Suppressor macrophage treated with lipopolysaccharide for 1 hour (primary cell): ENCODE data around the gene KLHL6.

Experiments used
- DNase-seq, 3 donors: peaks; one replicate each; pipeline ENCODE4 v3.0.0-alpha.2; 2020 to 2022

Gene KLHL6

DNA sequence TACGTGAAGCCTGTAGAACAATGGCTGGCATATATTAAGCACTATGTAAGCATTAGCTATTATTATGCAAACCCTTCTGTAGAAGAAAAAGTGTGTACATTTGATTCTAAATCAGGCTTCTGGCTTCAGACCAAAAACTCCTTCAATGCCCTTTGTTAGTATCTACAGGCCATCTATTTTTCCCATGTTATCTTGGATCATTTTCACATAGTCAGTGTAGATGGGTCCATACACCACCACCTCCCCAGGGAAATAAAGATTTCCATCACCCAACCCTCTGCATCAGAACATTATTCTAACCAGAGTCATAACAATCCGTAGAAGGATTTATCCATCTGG is 8.0 kb upstream of the KLHL6 start:
- DNase-seq: no peak

DNA sequence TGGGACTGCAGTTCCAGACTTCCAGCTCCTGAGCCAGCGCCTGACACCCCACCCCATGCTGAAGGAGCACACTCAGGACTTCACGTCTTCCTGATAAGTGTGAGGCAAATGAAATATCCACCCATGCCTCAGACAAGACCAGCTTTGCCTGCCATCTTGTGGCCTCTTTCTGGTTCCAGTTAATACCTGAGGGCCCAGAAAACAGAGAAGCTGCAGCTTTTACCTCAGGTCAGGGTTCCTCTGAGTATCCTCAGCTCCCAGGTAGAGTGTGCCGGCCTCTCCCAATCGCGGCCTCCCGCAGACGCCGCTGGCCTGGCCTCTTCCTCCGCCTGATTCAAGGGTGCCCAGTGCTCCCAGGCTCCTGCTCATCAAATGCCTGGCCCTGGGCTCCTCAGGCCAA is 5.1 kb upstream of the KLHL6 start:
- DNase-seq: peak in 1 of 3 donors; percentile 51

DNA sequence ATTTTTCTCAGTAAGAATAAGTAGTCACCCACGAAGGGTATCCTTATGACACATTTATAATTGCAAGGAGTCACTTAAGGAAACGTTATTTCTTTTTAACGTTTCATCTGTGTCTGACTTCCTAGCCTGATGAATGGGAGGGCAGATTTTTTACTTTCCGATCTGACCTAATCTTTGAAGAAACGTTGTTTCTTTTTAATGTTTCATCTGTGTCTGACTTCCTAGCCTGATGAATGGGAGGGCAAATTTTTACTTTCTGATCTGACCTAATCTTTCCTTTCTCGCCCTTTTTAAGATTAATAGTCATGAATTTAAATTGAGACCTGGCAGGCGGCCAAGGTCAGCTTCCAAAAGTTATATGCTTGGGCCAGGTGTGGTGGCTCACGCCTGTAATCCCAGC is 3.0 kb upstream of the KLHL6 start:
- peak in 1 of 3 donors; percentile 46 for DNase-seq

DNA sequence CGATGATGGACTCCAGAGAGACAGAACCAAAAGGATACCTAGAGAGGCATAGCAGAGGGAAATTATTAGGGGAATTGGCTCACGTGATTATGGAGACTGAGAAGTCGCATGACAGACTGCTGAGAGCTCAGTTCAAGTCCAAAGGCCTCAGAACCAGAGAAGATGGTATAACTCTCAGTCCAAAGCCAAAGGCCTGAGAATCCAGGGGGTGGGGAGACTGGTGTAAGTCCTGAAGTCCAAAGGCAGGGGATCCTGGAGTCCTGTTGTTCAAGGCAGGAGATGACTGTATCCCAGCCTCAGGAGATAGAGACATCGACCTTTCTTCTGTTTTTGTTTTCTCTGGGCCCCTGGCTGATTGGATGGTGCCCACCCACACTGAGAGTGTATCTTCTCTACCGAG is 1.2 kb upstream of the KLHL6 start:
- DNase-seq: no peak

DNA sequence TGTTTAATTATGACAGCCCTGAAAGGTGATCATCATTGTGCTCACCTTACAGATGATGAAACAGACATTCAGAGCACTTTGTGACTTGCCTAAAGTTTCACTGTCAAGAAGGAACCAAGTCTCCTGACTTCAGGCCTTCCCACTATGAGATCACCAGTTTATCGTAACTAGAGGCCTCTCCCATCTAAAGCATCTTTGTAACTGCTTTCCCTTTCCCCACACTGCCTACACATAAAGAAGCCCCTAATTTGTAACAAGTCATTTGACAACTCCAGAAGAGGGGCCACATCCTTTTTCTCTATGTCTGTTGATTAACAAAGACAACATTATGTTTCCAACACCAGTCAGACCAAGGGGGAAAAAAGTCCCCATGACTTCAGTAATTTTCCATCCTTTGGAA is 1.1 kb downstream of the KLHL6 start:
- peak; percentile 89 to 97 (median 95) for DNase-seq

DNA sequence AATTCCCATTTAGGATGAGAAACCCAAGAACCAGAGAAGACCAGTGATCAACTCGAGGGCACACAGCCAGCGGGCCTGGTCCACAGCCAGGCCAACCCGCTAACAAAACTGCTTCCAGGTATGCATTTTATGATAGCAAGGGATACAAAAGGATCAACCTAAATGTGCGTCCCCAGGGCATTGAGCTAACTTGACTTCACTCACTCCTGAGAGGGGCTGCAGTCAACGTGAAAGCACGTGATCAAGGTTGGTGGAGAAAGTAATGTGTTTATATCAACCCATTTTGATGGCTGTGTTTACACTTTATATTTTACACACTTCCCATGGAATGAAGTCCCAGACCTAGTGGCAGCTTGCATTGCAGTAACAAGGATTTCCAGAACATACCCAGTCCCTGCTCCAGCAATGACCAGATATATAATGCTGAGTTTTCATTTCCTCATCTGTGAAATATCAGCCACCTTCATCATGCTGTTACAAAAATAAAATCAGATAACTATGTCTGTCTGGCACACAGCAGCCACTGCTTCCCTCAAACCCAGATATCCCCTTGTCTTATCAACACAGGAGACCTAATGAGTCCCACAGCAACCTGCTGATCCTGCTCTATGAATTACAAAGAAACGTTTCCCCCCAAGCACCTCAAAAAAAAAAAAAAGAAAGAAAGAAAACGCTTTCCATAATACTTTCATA is 2.0 kb downstream of the KLHL6 start:
- DNase-seq: peak in 2 of 3 donors; percentile 44 to 51

DNA sequence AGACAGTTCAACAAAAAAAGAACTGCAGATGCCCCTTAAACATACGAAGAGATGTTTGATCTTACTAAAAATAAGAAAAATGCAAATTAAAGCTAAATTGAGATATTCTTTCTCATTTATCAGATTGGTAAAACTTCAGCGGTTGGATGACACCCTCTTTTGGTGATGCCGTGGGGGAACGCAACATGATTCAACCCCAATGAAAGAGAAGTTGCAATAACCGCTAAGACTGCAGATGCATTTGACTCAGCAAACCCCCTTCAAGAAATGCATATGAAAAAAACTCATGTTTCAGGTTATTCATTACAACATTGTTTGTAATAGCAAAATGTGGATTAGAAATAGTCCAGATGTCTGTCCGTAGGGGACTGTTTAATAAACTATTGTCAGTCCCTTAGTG is 3.6 kb downstream of the KLHL6 start:
- DNase-seq: peak; percentile 84 to 92 (median 91)

DNA sequence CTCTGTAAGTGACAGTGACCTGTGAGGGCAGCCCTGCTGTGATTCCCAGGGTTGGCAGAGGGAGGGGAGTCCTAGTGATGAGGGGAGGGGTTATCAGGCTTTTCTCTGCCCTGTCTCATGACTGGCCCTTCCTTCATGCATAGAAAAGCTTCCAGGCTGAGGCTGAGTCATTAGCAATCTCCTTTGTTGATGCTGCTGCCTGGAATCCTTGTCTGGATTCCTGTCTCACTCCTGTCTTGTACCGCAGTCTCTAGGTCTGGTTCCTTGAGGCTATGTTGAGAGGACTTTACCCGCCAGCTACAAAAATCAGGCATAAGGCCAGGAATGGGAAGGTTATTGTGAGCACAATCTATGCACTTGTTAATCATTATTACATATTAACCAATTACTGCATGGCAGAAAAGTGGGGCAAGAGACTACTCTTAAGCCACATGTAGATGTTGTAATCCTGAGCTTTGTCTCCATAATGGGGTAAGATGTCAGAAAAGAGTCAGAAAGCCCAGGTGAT is 7.2 kb downstream of the KLHL6 start:
- peak; percentile 58 to 62 (median 60) for DNase-seq

DNA sequence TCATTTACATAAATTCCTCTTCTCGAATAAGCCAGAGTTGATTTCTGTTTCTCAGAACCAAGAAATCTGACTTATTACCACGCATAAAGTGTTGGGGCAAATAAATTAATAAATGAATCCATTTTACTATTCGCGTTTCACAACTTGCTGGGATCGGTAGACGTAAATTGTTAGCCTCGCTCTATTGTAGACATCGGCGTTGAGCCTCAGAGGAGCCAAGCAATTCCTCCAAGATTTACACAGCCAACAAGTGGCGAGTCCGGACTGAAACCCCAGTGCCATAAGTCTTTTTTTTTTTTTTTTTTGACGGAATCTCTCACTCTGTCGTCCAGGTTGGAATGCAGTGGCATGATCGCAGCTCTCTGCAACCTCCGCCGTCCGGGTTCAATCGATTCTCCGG is 8.9 kb downstream of the KLHL6 start:
- DNase-seq: no peak

DNA sequence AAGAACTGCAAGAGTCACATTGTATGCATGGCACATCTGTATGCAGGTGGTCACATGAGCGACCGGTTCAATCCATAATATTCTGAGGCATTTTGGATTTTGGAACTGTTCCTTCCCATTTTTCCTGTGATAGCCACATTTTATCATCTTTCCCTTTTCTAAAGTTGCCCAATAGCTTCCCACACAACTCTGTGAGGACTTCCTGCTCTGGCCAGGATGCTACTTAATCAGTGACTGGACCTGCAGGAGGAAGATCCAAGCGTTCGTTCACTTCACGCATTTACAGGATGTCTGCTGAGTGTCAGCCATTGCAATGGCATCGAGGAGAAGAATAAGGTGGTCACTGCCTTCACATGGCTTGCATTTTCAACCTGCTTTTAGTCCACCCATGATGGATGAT is 9.8 kb downstream of the KLHL6 start:
- peak; percentile 57 to 74 (median 66) for DNase-seq

DNA sequence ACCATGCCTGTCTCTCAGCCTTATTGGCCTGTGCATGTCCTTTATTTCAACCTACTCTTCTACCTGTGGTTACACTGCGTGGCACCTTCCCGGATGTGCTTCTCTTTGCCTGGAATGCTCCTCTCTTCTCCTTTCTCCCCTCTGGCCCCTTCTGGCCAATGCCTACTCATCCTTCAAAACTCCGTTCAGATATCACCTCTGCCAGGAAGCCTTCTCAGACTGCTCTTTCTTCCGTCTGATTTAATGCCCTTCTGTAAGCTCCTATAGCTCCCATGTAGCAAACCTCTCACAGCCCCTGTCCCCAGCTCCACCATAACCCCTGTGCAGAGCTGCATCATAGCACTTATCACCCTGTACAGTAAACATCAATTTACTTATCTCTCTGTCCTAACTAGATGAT is 13.2 kb downstream of the KLHL6 start:
- no peak for DNase-seq

DNA sequence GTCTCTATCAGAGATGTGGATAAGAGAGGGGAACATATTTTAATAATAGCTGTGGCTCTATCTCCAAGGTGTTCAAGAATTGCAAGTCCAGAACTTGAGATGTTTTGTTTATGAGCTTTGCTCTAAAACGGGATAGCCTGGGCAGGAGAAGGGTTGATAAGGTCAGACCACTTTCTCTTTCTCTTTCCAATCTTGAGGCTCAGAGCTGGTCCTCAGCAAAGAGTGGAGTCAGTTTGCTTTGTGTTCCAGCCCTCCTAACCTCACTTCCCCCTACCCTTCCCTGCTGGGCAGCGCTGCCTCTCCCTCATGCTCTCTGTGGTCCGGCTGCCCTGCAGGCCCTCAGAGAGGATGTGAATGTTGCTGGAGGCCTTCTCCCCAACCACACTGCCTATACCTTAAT is 13.8 kb downstream of the KLHL6 start:
- DNase-seq: peak; percentile 51 to 72 (median 69)

DNA sequence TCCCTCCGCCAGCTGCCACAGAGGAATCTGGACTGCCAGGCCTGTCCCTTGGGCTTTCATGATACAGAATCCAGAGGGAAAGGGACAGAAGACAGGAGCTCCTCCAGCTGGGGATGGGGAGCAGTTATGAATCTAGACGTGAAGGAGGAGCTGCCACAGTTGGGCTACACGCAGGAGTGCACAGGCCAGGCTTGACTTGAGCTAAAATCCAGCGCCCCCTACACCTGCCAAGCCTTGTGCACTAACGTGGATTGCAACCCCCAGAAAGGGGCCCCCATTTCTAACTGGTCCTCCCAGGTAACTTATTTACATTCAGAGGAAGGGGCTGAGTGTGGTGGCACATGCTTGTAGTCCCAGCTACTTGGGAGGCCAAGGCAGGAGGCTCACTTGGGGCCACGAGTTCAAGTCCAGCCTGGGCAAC is 14.3 kb downstream of the KLHL6 start:
- DNase-seq: no peak

DNA sequence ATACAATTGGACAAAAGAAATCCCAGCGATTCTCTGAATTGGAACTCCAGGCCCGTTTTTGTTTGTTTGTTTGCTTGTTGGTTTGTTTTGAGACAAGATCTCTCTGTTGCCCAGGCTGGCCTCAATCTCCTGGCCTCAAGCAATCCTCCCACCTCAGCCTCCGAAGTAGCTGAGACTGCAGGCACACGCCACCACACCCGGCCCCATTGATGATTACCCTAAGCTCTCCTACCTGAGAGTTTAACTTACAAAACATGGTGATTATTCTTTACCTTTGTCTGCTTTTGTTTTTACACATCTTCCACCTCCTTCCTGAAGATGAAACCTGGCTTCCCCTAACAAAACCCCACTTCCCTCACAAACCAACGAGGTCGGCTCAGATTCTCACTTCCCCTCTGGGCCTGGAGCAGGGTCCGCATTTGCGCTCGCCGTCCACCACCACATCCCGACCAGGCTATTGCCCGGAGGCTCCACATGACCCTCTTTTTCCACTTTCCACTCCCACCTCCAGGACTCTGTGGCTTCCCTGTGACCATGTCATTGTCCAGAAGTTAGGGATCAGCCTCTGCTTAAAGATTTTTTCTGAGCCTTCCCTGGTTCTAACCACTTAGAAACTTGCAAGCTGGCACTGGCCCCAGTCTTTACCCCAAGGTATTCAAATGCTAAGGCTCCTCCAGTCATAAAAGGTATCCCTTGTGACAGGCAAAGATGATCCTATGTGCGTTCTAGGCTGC is 14.8 kb downstream of the KLHL6 start:
- peak; percentile 57 to 67 (median 65) for DNase-seq

DNA sequence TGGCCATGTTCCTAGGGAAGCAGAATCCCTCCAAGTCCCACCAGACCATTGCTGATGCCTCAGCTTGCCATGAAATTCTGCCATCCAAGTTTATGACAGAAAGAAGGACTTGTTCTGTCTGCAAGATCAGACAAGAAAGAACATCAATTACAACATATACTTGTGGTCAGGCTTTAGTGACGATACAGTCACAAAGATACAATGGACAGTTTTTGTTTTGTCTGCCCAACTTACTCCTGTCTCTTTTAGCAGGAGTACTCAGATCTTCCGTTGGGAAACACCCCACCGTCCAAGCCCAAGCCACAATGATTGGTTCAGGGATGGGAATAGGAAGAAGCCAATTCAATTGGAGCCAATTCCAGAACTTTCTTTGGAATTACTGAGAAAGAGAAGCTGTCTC is 15.7 kb downstream of the KLHL6 start:
- peak; percentile 47 to 72 (median 50) for DNase-seq

DNA sequence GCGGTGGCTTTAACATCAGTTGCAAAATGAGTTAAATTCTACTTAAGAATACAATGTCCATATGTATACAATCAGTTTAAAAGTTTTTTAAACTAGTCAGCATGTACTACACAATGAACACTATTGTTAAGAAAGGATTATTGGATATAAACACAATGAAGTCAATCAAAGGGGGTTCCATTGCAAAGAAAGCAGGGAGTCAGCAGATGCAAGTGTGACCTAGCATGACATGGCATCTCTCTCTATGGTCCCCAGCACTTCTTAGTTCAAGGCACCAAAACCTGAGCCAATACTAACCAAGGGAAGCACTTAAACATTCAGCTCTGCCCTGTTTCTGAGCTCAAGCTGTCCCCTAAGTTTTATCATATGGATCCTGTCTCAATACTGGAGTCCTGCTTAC is 17.0 kb downstream of the KLHL6 start:
- DNase-seq: no peak

DNA sequence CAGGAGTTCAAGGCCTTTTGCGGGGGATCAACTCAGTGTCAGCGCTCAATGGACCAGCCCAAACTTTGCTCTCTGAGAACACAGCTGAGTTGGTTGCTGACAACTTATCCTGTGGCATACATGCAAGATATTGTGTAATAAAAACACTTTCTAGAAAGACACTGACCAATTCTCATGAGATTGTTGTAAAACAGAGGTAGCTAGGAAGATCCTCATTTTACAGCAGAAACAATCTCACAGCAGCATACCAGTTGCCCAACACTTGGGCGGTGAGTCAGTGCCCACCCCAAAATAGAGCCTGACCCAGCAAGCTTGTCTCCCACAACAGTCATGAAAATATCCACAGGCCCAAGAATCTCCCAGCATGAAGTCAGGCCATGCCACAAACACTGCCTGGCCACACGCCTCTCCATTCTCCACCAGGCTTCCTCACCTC is 18.2 kb downstream of the KLHL6 start:
- peak; percentile 93 to 98 (median 97) for DNase-seq

DNA sequence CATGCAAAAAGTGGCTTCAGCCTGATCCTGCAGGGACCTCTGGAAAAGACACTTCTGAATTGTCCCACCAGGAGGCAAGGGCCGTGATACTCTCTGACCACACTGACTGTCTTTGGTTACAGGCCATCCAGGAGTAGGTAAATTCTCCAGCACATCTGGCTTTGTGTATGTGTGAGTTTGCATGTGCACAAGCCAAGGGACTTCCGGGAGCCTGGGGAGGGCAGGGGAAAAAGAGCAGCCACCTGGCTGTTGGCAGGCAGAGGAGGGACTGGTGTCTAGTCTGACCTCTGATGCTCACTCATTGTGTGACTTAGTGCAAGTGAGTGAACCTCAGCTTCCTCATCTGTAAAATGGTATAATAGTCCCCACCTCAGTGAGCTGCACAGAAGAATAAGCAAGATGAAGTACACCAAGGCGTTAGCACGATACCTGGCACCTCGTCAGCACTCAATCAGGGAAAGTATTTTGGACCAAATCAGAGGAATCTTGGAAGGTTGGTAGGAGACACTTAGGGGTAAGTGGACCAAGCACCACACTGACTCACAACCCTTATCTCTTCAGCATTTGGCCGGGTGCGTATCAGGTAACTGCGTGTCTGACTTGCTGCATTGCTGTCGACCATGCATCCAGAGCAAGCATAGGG is 19.1 kb downstream of the KLHL6 start:
- peak in 1 of 3 donors; percentile 42 for DNase-seq

DNA sequence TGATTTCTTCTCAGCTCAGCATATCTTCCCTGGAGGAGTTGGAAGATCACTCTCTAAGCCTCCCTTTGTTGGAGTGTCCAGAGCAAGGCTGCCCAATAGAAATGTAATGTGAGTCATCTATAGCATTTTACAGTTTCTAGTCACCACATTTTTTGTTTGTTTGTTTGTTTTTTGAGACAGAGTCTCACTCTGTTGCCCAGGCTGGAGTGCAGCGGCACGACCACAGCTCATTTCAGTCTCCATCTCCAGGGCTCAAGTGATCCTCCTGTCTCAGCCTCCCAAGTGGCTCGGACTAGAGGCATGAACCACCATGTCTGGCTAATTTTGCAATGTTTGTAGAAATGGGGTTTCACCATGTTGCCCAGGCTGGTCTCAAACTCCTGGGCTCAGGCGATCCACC is 21.3 kb downstream of the KLHL6 start:
- DNase-seq: peak; percentile 51 to 61 (median 60)

DNA sequence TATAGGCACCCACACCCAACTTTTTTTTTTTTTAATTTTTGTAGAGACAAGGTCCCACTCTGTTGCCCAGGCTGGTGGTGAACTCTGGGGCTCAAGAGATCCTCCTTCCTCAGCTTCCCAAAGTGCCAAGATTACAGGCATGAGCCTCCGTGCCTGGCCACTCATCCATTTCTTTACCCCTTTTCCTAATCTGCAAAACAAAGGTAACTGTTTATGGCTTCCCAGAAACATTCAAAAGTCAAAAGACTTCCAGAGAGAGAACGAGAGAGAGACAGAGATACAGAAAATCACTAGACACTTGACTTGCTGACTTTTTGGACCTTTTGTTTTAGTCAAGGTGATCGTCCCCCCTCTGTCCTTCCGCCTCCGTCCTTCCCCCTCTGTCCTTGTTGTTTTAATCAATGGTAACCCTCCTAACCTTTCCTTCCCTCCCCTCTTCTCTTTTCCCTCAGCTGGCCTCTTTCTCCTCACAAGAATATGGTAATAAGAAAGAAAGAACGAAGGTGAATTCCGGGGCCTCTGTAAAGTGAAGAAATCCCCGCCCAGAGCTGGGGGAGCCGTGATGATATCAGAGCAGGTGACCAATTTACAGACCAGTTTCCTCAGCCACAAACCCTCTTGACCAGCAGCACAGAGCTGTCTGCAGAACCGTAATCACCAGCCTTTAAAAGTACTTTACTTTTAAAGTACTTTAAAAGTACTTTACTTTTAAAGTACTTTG is 21.9 kb downstream of the KLHL6 start:
- peak; percentile 64 to 78 (median 70) for DNase-seq

DNA sequence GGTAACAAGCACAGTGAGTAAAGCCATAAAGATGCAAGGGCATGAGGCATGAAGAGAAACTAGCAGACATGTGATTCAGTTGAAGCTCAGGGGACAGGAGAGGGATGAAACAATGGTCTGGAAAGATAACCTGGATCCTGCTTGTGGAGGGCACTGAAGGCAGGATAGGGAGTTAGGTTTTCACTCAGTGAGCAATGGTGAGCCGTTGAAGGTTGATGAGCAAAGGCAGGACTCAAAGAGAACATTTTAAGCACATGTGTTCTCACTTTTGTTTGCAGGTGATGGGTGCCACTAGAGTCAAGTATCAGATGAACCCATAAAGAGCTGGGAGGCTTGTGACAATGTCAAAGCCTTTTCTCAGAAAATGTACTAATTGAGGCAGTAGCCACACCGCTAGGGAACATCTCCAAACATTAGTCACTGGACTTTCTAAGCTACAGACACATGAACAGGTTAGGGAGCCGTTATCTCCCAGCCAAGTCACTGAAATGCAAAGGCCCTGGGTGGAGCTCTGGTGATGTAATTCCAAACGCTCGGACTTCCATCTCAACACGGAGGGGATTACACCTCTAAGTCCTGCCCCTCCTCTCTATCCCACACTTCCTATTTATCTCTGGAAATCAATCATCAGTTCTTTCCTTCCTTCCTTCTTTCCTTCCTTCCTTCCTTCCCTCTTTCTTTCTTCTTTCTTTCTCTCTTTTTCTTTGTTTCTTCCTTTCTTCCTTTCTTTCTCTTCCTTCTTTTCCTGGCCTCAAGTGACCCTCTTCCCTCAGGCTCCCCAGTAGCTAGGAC is 22.7 kb downstream of the KLHL6 start:
- peak; percentile 56 to 69 (median 59) for DNase-seq

DNA sequence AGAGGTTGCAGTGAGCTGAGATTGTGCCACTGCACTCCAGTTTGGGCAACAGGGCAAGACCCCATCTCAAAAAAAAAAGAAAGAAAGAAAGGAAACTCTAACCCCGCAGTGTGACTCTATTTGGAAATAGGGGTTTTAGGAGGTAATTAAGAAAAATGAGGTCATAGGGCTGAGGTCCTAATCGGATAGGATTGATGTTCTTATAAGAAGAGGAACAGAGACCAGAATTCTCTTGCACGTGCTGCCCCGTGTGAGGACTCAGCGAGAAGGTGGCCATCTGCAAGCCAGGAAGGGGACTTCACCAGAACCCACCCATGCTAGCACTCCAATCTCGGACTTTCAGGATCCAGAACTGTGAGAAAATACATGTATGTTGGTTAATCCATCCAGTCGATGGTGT is 25.8 kb downstream of the KLHL6 start:
- DNase-seq: peak in 1 of 3 donors; percentile 64
